A549 treated with RU486 at 1 μM for 4 hours (cell line): Measurements from ENCODE around the gene DNAH5. TPM values are rescaled to one million over a fixed set of nuclear protein-coding genes. Genes with fewer than 3 reads are reported as not detected.

Experiments
- total RNA-seq: library from RNA; stranded (reverse); fragments of 200-300 nt; extraction: Qiagen RNA extraction; gene quantifications from 5 replicates; pipeline ENCODE4 v1.2.3, GENCODE V29; 2022; ENCODE audit warnings: low read depth

Gene DNAH5
- total RNA-seq, result 1.2 to 1.5 TPM (median 1.4 TPM) in 5 replicates

GRCh38 chr5:13944560-13945199 is at the start of gene DNAH5:
TSS of gene DNAH5 (minus strand) at chr5:13944688. CDS start at chr5:13944438, 250 bp downstream.

Other genes with a start within 250 kb of the DNAH5 start
- 90.0 to 109 TPM (median 98.7 TPM) in 5 replicates for gene TRIO, start 198.7 kb upstream of the DNAH5 start, total RNA-seq